HG03196 (cell line): ENCODE measurements around the gene CTU1.
"Not testable (repeated sequence)": the region's sequence is repeated elsewhere in the genome, so short reads cannot be mapped to it uniquely, and the experiment has no call there.

ENCODE experiments used
- ATAC-seq: cut with Tn5 transposase; IDR thresholded peaks from one replicate; pipeline ENCODE4 v1.9.1; 2021; ENCODE audit not compliant: unreplicated experiment

CTU1 gene

DNA sequence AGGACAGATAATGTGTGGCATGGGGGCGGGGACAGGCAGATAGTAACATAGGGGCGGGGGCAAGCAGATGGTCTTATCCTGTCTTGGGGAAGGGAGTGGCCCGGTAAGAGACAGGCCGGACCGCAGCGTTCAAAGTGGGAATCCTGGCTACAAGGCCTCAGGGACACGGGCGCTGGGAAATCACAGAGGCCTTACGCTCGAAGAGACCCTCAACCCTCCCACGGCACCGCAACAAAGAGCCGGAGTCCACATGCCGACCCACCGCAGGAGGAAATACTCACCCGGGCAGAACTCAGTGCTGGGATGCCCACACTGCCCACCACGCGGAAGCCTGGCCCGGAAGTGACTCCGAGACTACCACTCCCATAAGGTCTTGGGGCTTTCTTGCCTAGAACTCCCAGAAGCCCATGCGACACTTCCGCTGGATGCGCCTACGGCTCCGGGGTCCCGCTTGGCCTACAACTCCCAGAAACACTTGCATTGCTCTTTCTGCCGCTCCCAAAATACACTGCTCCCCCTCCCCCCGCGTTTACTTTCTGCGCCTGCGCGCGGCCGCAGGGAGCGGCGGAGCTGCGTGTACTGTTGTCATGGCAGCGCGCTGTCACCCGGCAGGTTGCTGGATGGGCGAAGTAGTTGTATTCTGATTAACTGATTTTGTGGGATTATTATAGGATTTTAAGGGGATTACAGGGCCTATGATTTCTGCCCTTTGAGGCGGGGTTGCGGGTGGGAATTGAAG is at the start of gene CTU1:
CTU1 (minus strand) TSS at position 344 of the 739 bp plus-strand sequence. CDS start 3,840 bp downstream, outside the sequence.
- ATAC-seq: peak; percentile 93

DNA sequence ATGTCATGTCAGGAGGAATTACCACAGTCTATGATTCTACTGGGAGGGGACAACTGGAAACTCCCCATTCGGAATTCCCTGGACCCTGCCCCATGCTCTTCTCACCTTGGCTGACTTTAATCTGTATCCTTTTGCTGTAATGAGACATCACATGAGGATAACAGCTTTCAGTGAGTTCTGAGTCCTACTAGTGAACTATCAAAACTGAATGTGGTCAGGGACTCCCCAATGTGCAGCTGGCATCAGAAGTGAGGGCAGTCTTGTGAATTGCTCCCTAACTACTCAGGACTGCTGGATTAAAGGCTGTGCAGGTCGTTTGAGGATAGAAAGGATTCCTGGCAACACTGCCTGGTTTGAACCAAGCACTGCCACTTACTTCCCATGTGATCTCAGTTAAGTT is 49.1 kb upstream of the CTU1 start:
- no peak for ATAC-seq

DNA sequence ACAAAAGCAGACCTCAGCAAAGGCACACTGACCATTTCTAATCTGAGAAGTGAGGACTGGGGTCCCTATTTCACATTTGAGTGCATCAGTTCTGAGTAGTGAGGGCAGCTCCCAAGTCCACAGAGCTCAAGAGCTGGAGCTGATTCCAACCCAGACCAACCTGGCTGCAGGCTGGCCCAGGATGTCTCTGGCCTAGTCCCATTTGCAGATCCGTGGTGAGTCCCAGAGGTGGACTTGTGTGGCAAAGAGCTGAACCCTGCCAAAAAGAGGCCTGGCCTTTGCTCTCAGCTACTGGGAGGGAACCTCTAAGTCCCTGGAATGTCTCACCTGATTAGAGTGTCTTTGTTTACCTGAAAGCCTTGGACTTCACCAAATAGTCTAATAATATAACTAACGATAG is 48.5 kb upstream of the CTU1 start:
- no peak for ATAC-seq

DNA sequence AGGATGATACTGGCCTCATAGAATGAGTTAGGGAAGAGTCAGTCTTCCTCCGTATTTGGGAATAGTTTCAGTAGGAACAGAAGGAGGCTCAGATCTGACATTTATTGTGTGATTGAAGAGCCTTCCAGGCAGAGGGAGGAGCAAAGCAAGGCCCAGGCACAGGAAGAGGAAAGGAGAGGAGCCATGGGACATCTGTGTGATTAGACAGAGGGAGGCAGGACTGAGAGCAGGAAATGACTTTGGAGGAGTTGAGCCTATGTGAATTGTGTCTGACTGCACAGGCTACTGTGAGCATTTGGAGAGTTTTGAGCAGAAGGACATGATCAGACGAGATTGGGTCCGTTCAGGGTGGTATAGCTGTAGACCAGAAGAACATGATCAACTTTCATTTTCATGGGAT is 42.4 kb upstream of the CTU1 start:
- ATAC-seq: no peak

DNA sequence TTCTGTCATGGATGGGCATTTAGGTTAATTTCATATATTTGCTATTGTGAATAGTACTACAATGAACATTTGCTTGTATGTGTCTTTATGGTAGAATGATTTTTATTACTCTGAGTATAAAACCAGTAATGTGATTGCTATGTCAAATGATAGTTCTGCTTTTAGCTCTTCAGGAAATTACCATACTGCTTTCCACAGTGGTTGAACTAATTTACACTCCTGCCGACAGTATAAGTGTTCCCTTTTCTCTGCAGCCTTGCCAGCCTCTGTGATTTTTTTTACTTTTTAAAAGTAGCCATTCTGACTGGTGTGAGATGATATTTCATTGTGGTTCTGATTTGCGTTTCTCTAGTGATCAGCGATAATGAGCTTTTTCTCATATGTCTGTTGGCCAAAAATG is 40.4 kb upstream of the CTU1 start:
- ATAC-seq: no peak

DNA sequence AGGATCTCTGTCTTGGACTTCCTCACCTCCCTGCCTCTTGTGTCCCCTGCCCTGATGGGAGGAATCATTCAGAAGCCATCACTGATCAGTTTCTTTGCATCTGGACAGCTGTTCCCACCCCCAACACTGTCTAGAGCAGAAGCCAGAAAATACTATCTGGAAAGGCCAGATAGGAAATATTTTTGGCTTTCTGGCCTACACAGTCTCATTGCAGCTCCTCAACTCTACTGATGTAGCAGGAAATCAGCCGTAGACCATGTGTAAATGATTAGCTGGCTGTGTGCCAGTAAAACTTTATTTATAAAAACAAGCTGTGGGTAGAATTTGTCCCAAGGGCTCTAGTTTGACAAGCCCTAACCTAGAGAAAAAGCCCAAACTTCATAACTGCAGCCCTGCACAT is 39.5 kb upstream of the CTU1 start:
- ATAC-seq: no peak

DNA sequence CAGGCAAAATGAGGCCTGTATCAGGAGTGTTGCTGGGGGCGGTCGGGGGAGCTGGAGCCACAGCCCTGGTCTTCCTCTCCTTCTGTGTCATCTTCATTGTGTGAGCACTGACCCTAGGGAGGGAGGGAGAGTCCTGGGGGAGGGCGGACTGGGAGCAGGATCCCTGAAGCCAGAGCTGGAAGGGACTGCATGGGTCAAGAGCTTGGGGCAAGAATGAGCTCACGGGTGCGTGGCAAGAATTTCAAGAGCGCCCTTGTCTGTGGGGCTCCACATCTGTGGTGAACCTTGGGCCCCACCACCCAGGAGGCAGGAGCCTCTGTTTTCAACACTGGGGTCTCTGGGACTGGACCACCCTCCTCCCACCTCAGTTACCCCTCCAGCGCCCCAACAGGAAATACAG is 38.5 kb upstream of the CTU1 start:
- ATAC-seq: no peak

DNA sequence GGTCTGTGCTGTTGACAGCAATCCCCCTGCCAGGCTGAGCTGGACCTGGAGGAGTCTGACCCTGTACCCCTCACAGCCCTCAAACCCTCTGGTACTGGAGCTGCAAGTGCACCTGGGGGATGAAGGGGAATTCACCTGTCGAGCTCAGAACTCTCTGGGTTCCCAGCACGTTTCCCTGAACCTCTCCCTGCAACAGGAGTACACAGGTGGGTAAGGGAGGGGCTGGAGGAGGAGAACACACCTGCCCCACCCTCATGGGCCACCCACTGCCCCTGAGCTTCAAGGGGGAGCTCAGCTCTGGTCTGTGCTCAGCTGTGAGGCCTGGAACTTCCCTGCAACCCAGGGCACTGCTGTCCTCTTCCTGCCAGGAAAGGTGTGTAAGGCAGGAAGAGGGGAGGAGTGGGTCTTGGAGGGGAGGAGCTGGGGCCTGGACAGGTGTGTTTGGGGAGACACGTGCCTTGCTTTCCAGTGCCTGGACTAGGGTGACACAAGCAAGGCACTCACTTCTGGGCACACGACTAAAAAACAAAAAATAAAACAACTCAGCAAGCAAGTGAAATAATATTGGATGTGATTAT is 37.8 kb upstream of the CTU1 start:
- ATAC-seq: no peak

DNA sequence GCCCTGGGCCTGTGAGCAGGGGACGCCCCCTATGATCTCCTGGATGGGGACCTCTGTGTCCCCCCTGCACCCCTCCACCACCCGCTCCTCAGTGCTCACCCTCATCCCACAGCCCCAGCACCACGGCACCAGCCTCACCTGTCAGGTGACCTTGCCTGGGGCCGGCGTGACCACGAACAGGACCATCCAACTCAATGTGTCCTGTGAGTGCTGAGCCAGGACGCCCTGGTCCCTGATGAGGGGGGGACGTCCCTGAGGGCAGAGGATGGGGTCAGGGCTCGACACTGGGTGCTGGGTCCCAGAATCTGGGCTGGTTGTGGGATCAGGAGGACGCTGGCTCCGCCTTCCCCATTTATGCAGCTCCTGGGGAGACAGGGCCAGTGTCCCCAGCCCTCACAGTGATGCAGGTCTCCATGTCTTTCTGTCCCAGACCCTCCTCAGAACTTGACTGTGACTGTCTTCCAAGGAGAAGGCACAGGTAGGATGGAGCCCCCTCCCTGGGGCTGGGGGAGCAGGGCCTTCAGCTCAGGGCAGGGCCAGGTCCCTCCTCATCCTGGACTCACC is 36.4 kb upstream of the CTU1 start:
- ATAC-seq: no peak

DNA sequence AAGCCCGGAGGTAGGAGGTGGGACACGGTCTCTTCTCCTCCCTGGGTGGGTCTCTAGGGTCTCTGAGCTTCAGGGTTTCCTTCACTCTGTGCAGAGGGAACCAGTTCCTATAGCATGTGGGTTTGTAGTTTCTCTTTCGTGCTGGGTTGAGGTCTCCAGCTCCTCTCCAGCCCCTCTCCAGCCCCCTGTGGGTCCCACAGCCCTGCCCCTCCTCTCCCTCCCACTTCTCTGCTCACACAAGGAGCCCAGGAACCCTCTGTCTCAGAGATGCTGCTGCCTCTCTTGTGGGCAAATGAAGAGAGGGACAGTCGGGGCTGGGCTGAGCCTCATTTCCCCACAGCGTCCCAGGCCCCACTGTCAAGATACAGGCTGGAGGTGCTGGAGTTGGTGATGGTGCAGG is 35.3 kb upstream of the CTU1 start:
- ATAC-seq: no peak

DNA sequence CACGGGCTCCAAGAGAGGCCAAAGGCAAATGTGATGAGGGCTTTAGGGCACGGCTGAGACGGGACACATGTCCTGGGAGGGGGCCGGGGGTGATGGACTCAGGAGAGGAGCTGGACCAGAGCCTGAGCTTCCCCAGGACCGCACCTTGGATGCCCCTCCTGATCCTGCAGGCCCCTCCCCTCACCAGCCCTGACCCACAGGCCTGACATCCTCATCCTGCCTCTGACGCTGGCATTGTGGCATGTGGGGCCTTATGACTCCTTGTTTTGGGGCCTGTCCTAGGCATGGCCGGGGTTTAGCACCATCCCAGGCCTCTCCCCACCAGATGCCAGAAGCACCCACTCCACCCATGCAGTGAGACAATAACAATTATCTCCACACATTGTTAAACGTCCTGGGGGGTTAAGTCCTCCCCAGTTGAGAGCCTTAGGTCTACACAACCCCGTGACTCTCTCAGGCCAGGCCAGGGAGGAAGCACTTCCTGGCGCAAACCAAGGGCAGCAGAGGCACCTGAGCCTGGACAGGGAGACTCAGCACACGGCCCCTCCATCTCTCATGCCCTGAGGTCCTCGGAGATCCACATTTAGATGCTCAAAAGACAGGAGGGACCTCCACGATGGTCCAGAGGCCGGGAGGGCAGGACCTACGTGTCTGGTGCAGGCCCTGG is 34.7 kb upstream of the CTU1 start:
- ATAC-seq: not testable (repeated sequence)

DNA sequence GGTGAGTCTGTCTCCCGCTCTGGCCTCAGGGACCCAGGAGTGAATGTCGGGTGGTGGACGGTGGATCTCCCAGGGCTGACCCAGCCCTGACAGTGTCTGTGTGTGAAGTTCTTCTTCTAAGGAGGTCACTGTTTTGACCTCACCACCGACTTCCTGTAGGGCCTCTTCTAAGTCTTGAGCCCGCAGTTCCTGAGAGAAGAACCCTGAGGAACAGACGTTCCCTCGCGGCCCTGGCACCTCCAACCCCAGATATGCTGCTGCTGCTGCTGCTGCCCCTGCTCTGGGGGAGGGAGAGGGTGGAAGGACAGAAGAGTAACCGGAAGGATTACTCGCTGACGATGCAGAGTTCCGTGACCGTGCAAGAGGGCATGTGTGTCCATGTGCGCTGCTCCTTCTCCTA is 33.9 kb upstream of the CTU1 start, which contains the start of gene SIGLEC7:
SIGLEC7 (plus strand) TSS at position 183 of the 400 bp plus-strand sequence; CDS start at position 252, 69 bp downstream.
- ATAC-seq: no peak

DNA sequence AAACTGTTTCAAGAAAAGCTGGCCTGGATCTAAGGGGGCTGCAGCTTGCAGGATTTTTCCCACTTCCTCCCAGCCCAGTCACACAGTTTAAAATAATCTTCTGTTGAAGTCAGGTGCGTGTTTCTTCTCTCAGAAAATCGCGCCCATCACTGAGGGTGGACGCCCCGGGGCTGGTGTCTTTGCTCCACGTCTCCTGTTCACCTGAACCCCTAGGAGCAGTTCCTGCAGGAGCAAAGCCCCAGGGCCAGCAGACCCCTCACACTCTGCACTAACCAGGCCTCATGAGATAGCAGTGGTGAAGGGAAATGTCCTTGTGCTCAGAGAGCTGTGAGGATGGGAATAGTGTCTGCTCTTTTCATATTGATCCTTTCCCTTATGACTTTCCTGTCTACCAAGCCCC is 33.0 kb upstream of the CTU1 start:
- ATAC-seq: no peak

DNA sequence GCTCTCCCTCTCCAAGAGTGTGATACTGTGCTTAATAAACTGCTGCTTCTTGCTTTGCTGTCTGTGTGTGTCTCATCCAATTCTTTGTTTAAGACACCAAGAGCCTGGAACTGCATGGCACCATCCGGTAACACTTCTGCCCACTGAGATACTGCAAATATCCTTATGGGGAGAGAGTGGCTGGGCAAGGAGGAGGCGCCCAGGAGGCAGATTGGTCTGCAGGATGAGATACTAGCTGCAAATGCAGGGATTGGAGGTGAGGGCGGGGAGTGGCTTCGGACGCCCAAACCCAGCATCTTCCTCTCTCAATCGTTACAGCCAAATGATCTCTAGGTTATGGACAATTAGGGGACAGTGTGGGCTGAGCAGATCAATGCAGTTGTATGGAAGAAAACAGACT is 32.2 kb upstream of the CTU1 start:
- ATAC-seq: no peak

DNA sequence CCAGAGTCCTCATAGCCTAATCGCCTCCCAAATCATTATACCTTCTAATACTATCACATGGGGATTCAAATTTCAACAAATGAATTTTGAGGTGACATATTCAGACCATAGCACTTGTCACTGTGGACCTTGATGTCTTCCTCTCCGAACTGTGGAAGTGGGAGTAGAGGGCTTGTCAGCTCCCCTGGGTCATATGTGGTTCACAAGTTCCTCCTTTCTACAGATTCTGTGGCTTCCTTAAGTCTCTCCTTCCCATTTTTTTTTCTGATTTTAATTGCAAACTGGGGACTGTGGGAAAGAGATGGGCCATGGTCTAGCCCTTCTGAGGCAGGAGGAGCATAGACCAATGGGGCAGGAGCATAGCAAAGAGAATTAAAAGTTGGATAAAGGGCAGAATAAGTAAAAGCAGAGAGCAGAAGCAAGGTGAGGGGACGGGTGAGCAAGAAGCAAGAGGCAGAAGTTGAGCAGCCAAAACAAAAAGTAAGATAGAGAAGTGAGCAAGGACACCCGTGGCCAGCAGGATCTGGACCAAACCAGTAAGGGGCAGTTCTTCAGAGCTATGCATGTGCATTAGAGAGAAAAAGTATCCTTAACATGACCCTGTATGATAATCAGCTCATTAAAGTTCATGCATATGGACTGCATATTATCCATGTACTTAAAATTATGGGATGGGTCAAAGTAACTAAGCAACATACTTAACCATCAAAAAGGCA is 31.2 kb upstream of the CTU1 start:
- ATAC-seq: no peak

DNA sequence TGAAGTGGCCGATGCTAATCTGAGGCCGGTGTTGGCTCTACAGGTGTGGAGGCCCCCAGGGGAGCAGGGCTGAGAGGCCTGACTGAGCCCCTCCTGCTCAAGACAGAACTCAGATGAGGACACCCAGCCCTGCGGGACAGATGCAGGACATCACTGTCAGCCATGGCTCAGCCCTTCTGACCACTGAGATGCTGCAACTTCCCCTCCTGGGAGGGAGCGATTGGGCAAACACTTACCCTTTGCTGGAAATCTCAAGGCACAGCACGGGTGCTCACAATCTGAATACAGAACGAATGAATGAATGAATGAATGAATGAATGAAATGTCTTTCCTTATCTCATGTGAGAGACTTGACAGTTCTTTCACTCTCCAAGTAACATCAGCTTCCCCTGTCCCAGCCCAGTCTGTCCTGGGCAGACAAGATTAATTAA is 30.4 kb upstream of the CTU1 start:
- no peak for ATAC-seq

DNA sequence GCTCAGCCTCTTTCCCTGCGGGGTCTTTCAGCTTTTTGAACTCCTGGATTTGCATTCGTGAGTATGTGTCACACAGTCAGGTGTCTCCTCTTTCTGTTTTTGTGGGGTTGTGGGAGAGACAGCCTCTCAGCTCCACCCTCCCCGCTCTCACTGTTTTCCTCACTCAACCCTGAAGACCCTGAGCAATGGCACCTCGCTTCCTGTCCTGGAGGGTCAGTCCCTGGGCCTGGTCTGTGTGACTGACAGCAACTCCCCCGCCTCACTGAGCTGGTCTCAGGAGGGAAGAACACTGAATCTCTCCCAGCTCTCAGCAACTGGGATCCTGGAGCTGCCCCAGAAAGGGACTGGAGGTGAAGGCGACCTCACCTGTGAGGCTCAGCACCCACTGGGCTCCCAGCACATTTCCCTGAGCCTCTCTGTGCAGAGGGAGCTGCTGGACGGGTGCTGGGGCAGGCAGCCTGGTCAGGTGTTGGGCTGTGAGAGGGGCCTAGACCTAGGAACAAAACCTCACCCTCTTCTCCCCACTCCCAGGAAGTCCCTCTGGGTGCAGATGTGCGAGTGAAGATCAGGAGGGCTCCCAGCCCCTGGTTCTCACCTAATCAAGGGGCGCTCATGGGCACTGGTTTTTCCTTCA is 29.7 kb upstream of the CTU1 start:
- ATAC-seq: no peak

DNA sequence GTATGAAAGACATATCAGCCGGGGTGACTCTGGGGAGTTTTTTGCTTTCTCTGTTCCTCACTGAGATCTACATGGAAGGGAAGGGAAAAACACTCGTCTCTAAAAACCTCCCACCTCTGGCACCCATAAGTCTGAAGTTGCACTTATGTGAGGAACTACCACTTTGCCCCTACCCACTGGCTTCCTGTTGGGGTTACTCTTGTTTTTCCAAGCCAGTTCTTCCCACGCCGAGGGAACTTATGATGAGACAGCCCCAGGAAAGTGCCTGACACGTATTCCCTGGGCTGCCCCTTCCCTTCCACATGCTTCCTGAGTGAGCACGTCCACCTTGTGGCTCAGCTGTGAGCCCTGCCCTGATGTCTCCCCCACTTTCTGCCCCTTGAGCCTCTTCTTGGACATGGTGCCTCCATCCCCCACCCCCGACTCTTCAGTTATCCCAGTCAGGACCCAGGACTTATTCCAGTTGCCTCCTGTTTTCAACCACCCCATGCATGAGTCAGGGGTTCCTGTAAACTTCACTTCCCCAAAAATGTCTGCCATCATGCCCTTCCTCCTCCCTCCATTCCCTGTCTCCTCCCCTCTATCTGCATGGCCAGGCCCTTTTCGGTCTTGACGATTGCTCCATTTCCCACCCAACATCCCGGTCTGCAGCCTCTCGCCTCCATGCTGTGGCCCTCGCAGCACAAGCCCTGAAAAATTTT is 28.8 kb upstream of the CTU1 start:
- ATAC-seq: no peak

DNA sequence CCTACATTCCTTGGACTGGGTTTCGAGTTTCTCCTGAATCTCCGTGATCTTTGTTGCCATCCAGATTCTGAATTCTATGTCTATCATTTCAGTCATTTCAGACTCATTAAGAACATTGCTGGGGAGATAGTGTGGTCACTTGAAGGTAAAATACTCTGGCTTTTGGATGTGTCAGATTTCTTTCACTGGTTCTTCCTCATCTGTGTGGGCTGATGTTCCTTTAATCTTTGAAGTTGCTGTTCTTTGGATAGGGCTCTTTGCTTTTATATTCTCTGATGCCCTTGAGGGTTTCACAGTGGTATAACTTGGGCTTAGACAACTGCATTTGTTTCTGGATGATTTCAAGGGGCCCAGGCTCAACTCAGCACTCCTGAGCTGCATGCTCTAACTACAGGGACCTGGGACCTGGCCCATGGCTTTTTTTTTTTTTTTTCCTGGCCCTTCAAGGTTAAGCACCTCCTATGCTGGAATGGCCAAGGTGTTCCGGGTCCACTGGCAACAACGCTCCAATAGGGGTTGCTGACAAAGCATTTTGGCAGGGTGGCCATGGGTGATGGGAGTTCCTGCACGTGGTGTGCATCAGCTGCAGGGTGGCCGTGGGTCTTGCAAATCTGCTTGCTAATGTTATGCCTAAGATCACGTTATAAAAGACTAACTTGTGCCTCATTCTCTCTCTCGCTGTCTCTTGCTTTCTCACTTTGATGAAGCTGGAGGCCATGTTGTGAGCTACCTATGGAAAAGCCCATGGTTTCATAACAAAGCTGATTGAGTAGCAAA is 28.0 kb upstream of the CTU1 start:
- ATAC-seq: no peak
